Measurements from ENCODE around the gene ZNF219. TPM values are rescaled to one million over a fixed set of nuclear protein-coding genes. Genes with fewer than 3 reads are reported as not detected.

ZNF219 gene
- total RNA-seq: 5.1 and 7.0 TPM in 2 replicates

- DNase-seq: peak; percentile 62
These were observed at the start of gene ZNF219 for GRCh38 chr14:21098076-21098891. Gene ZNF219, minus strand, starts transcription at chr14:21098655. Its CDS starts 5,064 bp downstream, at chr14:21093591.

DNA sequence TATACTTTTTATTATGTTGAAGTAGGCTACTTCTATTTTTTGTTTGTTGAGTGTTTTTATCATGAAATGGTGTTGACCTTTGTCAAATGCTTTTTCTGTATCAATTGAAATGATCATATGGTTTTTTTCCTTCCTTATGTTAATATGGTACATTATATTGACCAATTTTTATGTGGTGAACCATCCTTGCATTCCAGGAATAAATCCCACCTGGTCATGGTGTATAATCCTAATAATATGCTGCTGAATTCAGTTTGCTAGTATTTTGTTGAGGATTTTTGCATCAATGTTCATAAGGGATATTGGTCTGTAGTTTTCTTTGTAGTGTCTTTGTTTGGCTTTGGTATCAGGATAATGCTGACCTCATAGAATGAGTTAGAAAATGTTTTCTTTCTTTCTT is 47.0 kb upstream of the ZNF219 start:
- no peak for DNase-seq

GRCh38 chr14:21142357-21142756 is 43.9 kb upstream of the ZNF219 start:
- no peak for DNase-seq

DNA sequence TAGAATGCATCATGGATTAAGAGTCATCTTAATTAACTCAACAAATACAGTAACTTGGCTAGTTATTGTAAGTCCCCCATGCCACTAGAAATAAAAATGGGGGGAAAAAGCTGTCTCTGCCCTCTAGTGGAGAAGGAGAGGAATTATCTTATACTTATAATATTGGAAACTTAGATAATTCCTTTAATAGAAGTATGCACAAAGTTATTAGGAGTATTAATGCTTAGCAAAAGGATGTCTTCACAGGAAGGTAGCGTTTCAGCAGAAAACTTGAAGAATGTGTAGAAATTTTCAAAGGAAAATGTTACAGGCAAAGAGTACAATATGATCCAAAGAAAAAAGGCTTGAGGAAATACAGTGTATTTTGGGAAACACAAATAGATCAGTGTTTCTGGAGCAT is 37.6 kb upstream of the ZNF219 start:
- DNase-seq: peak; percentile 15

- no peak for DNase-seq
These were observed 35.4 kb upstream of the ZNF219 start for GRCh38 chr14:21133901-21134300.

- DNase-seq: no peak
These were observed 25.0 kb upstream of the ZNF219 start for GRCh38 chr14:21123429-21123828.

- DNase-seq: no peak
These were observed 22.7 kb upstream of the ZNF219 start for GRCh38 chr14:21121122-21121521.

DNA sequence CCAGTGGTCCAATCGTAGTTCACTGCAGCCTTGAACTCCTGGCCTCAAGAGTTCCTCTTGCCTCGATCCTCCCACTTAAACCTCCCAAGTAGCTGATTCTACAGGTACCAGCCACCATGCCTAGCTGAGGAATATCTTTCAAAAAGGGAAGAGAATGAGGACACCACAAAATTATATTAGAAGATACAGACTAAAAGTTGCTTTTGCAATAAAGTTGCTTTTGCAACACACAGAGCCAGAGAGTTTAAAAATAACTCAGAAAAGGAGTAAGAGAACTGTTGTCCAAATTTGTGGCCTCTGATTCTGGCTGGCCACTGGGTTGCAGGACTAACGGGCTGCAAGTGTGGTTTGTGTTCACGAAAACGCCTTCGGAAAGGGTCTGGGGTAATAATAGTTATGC is 22.2 kb upstream of the ZNF219 start:
- DNase-seq: no peak

GRCh38 chr14:21118933-21119332 is 20.5 kb upstream of the ZNF219 start:
- no peak for DNase-seq

DNA sequence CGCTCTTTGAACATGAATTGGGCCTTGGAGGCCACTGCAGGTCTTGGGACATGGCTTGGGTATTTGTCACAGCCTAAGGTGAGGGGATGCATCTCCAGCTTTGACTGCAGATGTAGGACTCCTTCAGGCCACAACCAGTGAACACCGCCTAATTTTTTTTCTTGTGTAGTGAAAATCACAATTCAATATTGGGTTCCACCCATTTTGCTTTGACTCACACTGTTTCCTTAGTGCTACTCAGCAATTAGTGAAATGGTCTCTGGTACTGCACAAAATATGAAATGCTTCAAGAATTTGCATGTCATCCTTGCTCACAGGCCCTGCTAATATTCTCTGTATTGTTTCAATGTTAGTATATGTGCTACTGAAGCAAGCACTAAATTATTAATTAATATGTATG is 14.9 kb upstream of the ZNF219 start:
- no peak for DNase-seq

DNA sequence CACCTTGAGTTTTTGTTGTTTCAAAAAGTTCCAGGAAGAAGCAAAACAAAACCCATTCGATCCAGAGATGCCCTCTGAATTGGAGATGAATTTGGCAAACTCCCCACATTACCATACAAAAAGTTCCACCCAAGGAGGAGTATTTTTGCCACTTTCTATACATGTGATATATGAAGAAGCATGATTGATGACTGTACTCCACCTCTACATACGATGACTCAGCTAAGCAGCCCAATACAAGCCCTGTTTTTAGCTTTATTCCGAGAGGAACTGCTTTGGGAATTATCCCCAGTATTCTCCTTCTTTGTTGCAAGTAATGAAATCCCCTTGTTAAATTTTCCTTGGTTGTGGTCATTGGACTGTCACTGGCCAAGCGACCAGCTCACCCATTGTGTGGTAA is 13.8 kb upstream of the ZNF219 start:
- no peak for DNase-seq

DNA sequence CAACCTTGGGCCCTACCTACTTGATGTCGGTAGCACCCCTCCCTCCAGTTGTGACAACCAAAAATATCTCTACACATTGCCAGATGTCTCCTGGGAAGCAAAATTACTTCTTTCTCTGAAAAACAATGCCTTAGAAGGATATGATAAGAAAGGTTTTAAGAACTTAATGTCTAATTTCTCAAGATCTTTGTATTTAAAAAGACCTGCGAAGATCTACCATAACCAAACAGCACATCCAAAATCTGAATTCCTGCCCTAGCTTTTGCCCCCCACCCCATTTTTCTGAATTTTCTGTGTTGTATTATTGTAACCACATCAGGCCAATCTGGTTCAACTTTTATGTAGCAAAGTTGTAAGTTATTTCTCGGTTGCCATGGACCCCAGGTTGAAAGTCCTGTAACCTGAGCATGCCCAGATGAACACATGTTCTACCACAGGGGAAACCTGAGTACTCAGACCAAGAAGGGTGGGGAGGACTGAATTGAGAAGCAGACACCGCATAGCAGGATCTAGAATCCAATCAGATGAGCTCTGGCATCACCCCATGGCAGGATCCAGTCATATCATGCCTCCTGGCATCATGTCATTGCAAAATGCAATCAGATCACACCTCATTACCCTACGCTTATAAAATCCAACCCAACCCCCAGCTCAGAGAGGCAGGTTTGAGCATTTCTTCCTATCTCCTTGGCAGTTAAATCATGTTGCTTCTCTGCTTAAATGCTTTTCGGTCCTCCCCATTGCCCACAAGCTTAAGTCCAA is 11.1 kb upstream of the ZNF219 start:
- DNase-seq: no peak

- no peak for DNase-seq
These were observed 10.3 kb upstream of the ZNF219 start for GRCh38 chr14:21108791-21109190.

DNA sequence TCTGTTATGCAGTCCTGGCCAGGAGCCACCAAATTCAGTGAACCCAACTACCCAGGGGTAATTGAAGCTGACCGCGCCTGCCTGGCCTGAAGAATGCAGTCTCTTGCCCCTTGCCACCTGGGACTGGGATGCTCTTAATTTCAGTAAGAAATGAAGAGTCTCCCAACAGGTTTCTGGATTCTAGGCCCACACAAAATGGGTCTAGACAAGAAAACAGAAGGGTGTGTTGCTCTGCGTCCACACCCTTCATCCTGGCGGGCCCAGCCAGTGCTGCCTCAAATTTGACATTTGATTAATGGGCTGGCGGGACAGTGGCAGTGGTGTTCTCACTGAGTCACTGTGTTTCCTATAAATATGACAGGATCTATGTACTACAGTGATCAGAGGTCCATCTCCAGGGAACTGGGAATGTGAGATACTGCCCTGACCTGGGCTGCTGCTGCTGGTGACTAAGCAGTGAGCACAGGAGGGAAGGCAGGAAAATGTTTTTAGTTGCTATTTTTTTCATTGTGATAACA is 8.9 kb upstream of the ZNF219 start:
- no peak for DNase-seq

GRCh38 chr14:21106498-21107282 is 8.2 kb upstream of the ZNF219 start:
- peak; percentile 88 for DNase-seq

GRCh38 chr14:21106176-21106497 is 7.7 kb upstream of the ZNF219 start:
- DNase-seq: no peak

GRCh38 chr14:21105095-21105494 is 6.6 kb upstream of the ZNF219 start:
- DNase-seq: no peak

DNA sequence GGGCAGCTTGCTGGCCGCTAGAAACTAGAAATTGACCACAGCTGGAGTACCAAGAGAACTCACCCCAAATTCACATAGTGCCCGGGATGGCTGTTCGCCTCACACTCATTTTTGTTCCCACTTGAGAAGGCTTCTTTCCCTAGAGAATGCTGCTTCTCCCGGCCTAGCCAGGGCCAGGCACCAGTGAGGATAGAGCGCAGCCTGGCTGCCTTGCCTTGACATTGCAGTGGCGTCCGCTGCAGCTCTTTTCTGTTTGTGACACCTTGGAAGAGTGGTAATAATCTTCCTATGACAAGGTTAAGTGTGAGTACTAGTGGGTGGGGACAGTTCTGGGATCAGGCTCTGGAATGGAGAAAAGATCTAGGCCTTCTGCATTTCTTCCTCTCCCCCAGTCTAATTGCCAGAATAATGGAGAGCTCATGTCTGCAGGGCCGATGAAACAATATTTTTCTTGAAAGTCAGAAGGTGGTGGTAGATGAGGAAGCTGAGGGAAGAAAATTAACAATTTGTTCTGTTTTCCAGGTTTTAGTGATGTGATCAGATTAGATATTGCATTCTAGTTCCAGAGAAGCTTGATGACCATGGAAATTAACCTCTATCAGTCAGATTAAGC is 6.1 kb upstream of the ZNF219 start:
- DNase-seq: peak; percentile 87

- peak; percentile 97 for DNase-seq
These were observed 5.4 kb upstream of the ZNF219 start for GRCh38 chr14:21103710-21104447.

DNA sequence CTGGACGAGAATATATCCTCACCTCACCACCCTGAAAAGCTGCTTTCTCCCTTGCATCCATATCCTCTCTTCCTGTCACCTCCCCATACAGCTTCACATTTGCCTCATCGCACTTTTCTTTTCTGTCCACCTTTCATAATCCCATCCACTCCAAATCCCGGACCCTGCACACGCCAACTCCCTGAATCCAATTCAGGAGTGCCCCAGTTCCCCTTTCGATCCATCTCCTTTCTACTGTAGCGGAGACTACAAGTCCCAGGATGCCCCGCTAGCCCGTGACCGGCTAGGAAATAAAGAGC is 4.9 kb upstream of the ZNF219 start:
- DNase-seq: no peak

DNA sequence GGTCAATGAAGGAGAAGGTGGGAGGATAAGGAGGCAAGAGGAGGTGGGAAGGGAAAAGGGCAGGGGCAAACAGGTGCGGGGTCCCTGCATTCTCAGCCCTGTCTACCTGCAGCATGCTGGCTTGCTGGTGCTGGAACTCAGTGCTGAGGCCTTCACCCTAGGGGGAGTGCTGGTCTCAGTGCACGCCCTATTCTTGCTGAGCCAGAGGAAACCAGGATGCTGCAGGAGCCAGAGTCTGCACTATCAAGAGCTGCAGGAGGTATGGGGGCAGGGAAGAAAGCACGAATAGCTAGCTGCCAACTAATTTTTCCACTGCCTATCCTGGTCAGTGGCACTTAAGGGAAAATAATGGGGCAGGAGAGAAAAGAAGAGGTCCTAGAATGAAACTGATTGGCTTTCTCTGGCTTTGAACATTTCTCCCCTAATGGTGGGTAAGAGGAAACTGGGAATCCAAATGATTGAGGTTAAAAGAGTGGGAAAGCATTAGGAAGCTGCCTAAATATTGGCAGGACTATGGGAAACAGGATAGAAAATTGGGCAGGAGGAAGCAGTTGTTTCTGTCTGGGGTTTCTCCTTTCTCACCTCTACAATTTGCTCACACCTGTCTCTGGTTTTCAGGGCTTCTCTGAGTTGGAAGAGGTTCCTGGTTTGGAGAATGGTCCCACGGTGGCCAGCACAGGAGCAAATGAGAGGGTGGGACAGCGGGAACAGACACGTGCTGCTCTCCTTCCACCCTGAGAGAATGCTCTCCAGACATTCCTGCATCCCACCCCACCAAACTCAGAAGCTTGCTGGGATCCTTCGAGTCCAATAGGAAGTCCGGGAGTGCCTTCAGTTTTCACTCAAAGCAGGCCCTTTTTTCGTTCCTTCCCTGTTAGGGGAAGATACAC is 4.3 kb upstream of the ZNF219 start:
- no peak for DNase-seq
